Panc1 (cell line): ENCODE data around the gene SLC7A9. TPM values are rescaled to one million over a fixed set of nuclear protein-coding genes. Genes with fewer than 3 reads are reported as not detected.

ENCODE experiments used
- ATAC-seq: fragments of 200-7000 bp; cut with Tn5 transposase; 2 replicates; pipeline ENCODE4 v1.9.1; 2020; ENCODE audit warnings: mild to moderate bottlenecking, moderate library complexity
- BruUV-seq: library from RNA; stranded (reverse); fragments of 400-500 nt; replicated peaks from 2 replicates; lab custom pipeline; 2021; lab: Mats Ljungman, UMichigan
- CTCF ChIA-PET: fragments of 300-600 bp; sonication (Branson Sonifier 250); formaldehyde crosslinking; loops from one replicate; lab custom pipeline; 2022; ENCODE audit warnings: antibody characterized with exemption; lab: Charles Lee
- POLR2A ChIA-PET: fragments of 300-600 bp; sonication (Branson Sonifier 250); formaldehyde crosslinking; loops from one replicate; lab custom pipeline; 2022; ENCODE audit warnings: antibody characterized with exemption; lab: Charles Lee
- DNase-seq: peaks from one replicate; pipeline ENCODE4 v3.0.0-alpha.2; 2010; ENCODE audit warnings: low read depth, low spot score
- H3K27ac ChIP-seq: 2 replicates; pipeline ENCODE4 v1.5.1; 2011; ENCODE audit warnings: mild to moderate bottlenecking, low read length, inconsistent platforms
- H3K27me3 ChIP-seq: fragments of 200-500 bp; sonication (Bioruptor generic); 2 replicates; pipeline ENCODE4 v1.6.0; 2014; ENCODE audit warnings: low read length, inconsistent platforms; ENCODE audit not compliant: control insufficient read depth, insufficient read depth
- H3K36me3 ChIP-seq: fragments of 200-500 bp; sonication (Bioruptor generic); 2 replicates; pipeline ENCODE4 v1.5.1; 2014; ENCODE audit warnings: inconsistent platforms, mild to moderate bottlenecking, low read length, moderate library complexity; ENCODE audit not compliant: control insufficient read depth, insufficient read depth
- H3K4me1 ChIP-seq: 2 replicates; pipeline ENCODE4 v1.5.1; 2011; ENCODE audit warnings: inconsistent platforms, mild to moderate bottlenecking, low read length, moderate library complexity; ENCODE audit not compliant: control insufficient read depth, insufficient read depth
- H3K4me3 ChIP-seq, 2 experiments: 2 replicates each; pipeline ENCODE4 v1.5.1; 2011 to 2012; ENCODE audit warnings: low read depth in 2 of 2, low read length in 2 of 2, mild to moderate bottlenecking in 2 of 2, inconsistent platforms in 1 of 2, moderate library complexity in 1 of 2
- H3K9me3 ChIP-seq: fragments of 200-500 bp; sonication (Bioruptor generic); 2 replicates; pipeline ENCODE4 v1.5.1; 2014; ENCODE audit warnings: low read depth, mild to moderate bottlenecking, inconsistent platforms, low read length, moderate library complexity; ENCODE audit not compliant: control insufficient read depth, insufficient read depth
- POLR2AphosphoS5 ChIP-seq: IDR thresholded peaks from 2 replicates; pipeline ENCODE4 v1.6.1; 2012; ENCODE audit warnings: mild to moderate bottlenecking, low read depth, low read length, moderate library complexity
- SIN3A ChIP-seq: IDR thresholded peaks from 2 replicates; pipeline ENCODE4 v1.6.1; 2012; ENCODE audit warnings: low read depth, mild to moderate bottlenecking, low read length, moderate library complexity, borderline replicate concordance; ENCODE audit not compliant: insufficient read depth
- TCF7L2 ChIP-seq: IDR thresholded peaks from 2 replicates; pipeline ENCODE4 v1.6.1; 2011; ENCODE audit warnings: mild to moderate bottlenecking, low read depth, low read length, inconsistent platforms
- in situ Hi-C: cut with HindIII; loops from 2 replicates; pipeline ENCODE4 v1.10.0; 2016; ENCODE audit warnings: low sequenced_read_pairs, low pct_unique_long_range_greater_than_20kb
- intact Hi-C: fragments of 100-400 bp; cut with micrococcal nuclease; formaldehyde crosslinking; loops from one replicate; pipeline ENCODE4 v1.10.0; 2022; ENCODE audit not compliant: unreplicated experiment
- total RNA-seq: library from RNA; stranded (reverse); gene quantifications from one replicate; pipeline ENCODE4 v1.2.1, GENCODE V29; 2021; ENCODE audit not compliant: unreplicated experiment
- TF ChIP-seq, protein P1 (sequence below), 2 experiments: IDR thresholded peaks; 2 replicates each; pipeline ENCODE4 v1.6.1; 2011 to 2012; ENCODE audit warnings: low read depth in 2 of 2, control low read depth in 1 of 2, low read length in 1 of 2, mild to moderate bottlenecking in 1 of 2, moderate library complexity in 1 of 2; ENCODE audit not compliant: insufficient read depth in 1 of 2
- TF ChIP-seq, protein P2 (sequence below): fragments of 450-650 bp; IDR thresholded peaks from 2 replicates; pipeline ENCODE4 v1.5.1; 2017; ENCODE audit warnings: mild to moderate bottlenecking

Gene SLC7A9
- total RNA-seq, 1 experiment from 2014 or later = 0.28 TPM

DNA sequence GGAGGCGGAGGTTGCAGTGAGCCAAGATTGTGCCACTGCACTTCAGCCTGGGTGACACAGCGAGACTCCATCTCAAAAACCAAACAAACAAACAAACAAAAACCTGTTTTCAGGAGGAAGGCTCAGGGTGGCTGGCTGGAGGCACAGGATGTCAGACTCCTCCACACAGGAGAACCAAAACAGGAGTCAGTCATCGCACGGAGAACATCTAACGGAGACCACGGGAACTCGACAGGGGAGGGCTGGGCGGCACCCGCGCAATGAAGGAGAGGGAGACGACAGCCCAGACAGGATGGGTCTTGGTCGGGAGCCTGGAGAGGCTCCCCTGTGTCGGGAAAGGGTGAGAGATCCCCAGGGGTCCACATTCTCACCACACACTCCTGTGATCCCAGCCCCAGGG lies 20.8 kb upstream of the SLC7A9 start:
- in situ Hi-C loops = no loop called here
- no TSS peak for BruUV-seq
- POLR2A ChIA-PET = no interaction called here
- TF ChIP-seq SIN3A = no peak
- no peak for TF ChIP-seq TCF7L2
- TF ChIP-seq POLR2AphosphoS5 = no peak
- TF ChIP-seq, protein P1, sequence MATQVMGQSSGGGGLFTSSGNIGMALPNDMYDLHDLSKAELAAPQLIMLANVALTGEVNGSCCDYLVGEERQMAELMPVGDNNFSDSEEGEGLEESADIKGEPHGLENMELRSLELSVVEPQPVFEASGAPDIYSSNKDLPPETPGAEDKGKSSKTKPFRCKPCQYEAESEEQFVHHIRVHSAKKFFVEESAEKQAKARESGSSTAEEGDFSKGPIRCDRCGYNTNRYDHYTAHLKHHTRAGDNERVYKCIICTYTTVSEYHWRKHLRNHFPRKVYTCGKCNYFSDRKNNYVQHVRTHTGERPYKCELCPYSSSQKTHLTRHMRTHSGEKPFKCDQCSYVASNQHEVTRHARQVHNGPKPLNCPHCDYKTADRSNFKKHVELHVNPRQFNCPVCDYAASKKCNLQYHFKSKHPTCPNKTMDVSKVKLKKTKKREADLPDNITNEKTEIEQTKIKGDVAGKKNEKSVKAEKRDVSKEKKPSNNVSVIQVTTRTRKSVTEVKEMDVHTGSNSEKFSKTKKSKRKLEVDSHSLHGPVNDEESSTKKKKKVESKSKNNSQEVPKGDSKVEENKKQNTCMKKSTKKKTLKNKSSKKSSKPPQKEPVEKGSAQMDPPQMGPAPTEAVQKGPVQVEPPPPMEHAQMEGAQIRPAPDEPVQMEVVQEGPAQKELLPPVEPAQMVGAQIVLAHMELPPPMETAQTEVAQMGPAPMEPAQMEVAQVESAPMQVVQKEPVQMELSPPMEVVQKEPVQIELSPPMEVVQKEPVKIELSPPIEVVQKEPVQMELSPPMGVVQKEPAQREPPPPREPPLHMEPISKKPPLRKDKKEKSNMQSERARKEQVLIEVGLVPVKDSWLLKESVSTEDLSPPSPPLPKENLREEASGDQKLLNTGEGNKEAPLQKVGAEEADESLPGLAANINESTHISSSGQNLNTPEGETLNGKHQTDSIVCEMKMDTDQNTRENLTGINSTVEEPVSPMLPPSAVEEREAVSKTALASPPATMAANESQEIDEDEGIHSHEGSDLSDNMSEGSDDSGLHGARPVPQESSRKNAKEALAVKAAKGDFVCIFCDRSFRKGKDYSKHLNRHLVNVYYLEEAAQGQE (IDR thresholded peaks at IDR 0.05; ENCODE audit: insufficient read depth in 1 of 2, low read depth in 2 of 2, low read length in 1 of 2) = no peak
- TF ChIP-seq, protein P2, sequence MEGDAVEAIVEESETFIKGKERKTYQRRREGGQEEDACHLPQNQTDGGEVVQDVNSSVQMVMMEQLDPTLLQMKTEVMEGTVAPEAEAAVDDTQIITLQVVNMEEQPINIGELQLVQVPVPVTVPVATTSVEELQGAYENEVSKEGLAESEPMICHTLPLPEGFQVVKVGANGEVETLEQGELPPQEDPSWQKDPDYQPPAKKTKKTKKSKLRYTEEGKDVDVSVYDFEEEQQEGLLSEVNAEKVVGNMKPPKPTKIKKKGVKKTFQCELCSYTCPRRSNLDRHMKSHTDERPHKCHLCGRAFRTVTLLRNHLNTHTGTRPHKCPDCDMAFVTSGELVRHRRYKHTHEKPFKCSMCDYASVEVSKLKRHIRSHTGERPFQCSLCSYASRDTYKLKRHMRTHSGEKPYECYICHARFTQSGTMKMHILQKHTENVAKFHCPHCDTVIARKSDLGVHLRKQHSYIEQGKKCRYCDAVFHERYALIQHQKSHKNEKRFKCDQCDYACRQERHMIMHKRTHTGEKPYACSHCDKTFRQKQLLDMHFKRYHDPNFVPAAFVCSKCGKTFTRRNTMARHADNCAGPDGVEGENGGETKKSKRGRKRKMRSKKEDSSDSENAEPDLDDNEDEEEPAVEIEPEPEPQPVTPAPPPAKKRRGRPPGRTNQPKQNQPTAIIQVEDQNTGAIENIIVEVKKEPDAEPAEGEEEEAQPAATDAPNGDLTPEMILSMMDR = no peak
- Histone ChIP-seq H3K36me3 (no peaks in the 10 kb centered on the region), H3K4me1 (no peaks in the 10 kb centered on the region), H3K4me3 (no peak overlapping the region), H3K27me3 (no peaks in the 10 kb centered on the region), H3K27ac (no peak overlapping the region), H3K9me3 (peaks cover 3% of the 10 kb centered on the region; the same call in 1 of the 2 replicates)
- intact Hi-C loops = no loop called here
- DNase-seq = no peak
- no peak for ATAC-seq
- CTCF ChIA-PET = no interaction called here

DNA sequence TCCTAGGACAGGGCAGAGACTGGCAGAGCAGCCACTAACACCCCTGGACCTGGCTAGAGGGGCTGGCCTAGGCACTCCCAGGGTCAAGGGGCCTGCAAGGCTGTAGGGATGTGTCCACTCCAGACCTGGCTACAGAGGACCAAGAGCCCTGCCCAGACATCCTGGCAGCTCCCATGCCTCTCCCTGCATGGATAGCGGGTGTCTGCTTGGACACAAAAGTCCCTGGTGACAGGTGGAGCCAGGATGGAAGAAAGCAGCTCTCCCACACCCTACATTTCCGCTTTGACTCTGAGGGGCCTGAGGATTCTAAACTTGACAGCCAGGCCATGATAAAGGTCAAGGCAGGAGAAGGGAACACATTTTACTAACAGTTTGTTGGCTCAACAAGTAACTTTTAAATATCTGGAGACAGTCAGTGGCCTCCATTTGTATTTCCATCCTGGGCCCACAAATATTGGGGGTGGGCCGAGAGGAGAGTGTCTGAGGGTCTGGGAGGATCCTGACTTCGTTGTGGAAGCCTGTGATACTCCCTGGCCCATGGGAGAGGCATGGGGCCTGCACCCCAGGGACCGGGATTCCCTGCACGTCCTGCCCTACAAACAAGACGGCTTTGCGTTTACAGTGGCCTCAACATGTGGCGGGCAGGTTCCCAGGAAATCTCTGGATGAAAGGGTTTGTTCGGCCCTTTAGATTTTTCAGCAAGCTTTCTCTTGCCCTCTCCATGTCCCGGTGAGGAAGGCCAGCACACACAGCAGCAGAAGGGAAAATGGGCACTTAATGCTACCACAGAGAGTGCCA lies 19.8 kb upstream of the SLC7A9 start:
- BruUV-seq = no TSS peak
- Histone ChIP-seq H3K27ac (no peak overlapping the region), H3K36me3 (no peaks in the 10 kb centered on the region), H3K9me3 (peaks cover 3% of the 10 kb centered on the region; the same call in 1 of the 2 replicates), H3K4me1 (no peaks in the 10 kb centered on the region), H3K27me3 (no peaks in the 10 kb centered on the region), H3K4me3 (no peak overlapping the region)
- CTCF ChIA-PET = no interaction called here
- DNase-seq (no peak), ATAC-seq (no peak)
- TF ChIP-seq, protein P1 (IDR thresholded peaks at IDR 0.05; ENCODE audit: insufficient read depth in 1 of 2, low read depth in 2 of 2, low read length in 1 of 2) = no peak
- TF ChIP-seq POLR2AphosphoS5 (no peak), SIN3A (no peak), TCF7L2 (no peak)
- TF ChIP-seq, protein P2 = no peak
- POLR2A ChIA-PET = no interaction called here
- intact Hi-C loops = no loop called here
- in situ Hi-C loops = no loop called here
